Caco-2 (cell line): ENCODE results near the gene SRPRA. TPM values are rescaled to one million over a fixed set of nuclear protein-coding genes. Genes with fewer than 3 reads are reported as not detected.

ENCODE experiments used
- BruUV-seq: library from RNA; stranded (reverse); fragments of 400-500 nt; replicated peaks from 2 replicates; lab custom pipeline; 2021; lab: Mats Ljungman, UMichigan
- CTCF ChIA-PET: fragments of 300-600 bp; sonication (Branson Sonifier 250); formaldehyde crosslinking; loops from one replicate; lab custom pipeline; 2022; ENCODE audit warnings: antibody characterized with exemption; lab: Charles Lee
- POLR2A ChIA-PET: fragments of 300-600 bp; sonication (Branson Sonifier 250); formaldehyde crosslinking; loops from one replicate; lab custom pipeline; 2022; ENCODE audit warnings: antibody characterized with exemption; lab: Charles Lee
- DNase-seq, 2 experiments: peaks; one replicate each; pipeline versions ENCODE4 v3.0.0 to v3.0.0-alpha.2; 2020 to 2022
- H3K27me3 ChIP-seq: replicated peaks from 2 replicates; pipeline ENCODE4 v1.6.0; 2011; ENCODE audit warnings: low read length; ENCODE audit not compliant: control insufficient read depth, insufficient read depth
- H3K36me3 ChIP-seq: 2 replicates; pipeline ENCODE4 v1.5.1; 2011; ENCODE audit warnings: low read length; ENCODE audit not compliant: control insufficient read depth, insufficient read depth
- H3K4me1 ChIP-seq: fragments of 250-450 bp; sonication (Bioruptor Pico); 2 replicates; pipeline ENCODE4 v1.5.1; 2020; ENCODE audit warnings: mild to moderate bottlenecking
- H3K4me3 ChIP-seq: 2 replicates; pipeline ENCODE4 v1.5.1; 2011; ENCODE audit warnings: low read depth, mild to moderate bottlenecking, control low read depth, low read length
- H3K9me3 ChIP-seq: fragments of 250-450 bp; sonication (Bioruptor Pico); 2 replicates; pipeline ENCODE4 v1.5.1; 2020; ENCODE audit warnings: mild to moderate bottlenecking, moderate library complexity
- H3K27ac Mint-ChIP-seq: one replicate; pipeline ENCODE4 v1.8.0; 2022; ENCODE audit warnings: mixed read lengths; ENCODE audit not compliant: unreplicated experiment
- H3K27me3 Mint-ChIP-seq: one replicate; pipeline ENCODE4 v1.8.0; 2022; ENCODE audit warnings: mixed read lengths; ENCODE audit not compliant: insufficient read depth, unreplicated experiment
- H3K36me3 Mint-ChIP-seq: one replicate; pipeline ENCODE4 v1.8.0; 2022; ENCODE audit warnings: mild to moderate bottlenecking, mixed read lengths; ENCODE audit not compliant: insufficient read depth, unreplicated experiment
- H3K4me1 Mint-ChIP-seq: one replicate; pipeline ENCODE4 v1.8.0; 2022; ENCODE audit warnings: low read depth, mixed read lengths; ENCODE audit not compliant: unreplicated experiment
- H3K4me3 Mint-ChIP-seq: one replicate; pipeline ENCODE4 v1.8.0; 2022; ENCODE audit warnings: mild to moderate bottlenecking, moderate library complexity, mixed read lengths; ENCODE audit not compliant: unreplicated experiment
- H3K9me3 Mint-ChIP-seq: one replicate; pipeline ENCODE4 v1.8.0; 2022; ENCODE audit warnings: mixed read lengths; ENCODE audit not compliant: unreplicated experiment
- intact Hi-C: fragments of 100-400 bp; cut with micrococcal nuclease; formaldehyde crosslinking; loops from one replicate; pipeline ENCODE4 v1.10.0; 2022; ENCODE audit not compliant: unreplicated experiment
- total RNA-seq: library from RNA; stranded (reverse); gene quantifications from 2 replicates; pipeline ENCODE4 v1.2.3, GENCODE V29; 2022
- TF ChIP-seq, protein P1 (sequence below), 2 experiments: fragments of 200-600 bp in 1 of 2; IDR thresholded peaks; 1 replicate in 1 of 2; 2 replicates in 1 of 2; pipeline versions ENCODE4 v1.5.1 to v1.8.0; 2011 to 2022; ENCODE audit warnings: antibody characterized with exemption in 1 of 2, control low read depth in 1 of 2, inconsistent platforms in 1 of 2, low read depth in 1 of 2, low read length in 1 of 2, mild to moderate bottlenecking in 1 of 2, moderate library complexity in 1 of 2; ENCODE audit not compliant: insufficient read depth in 1 of 2, severe bottlenecking in 1 of 2, unreplicated experiment in 1 of 2

SRPRA gene
- total RNA-seq, 1 experiment from 2014 or later = 191 TPM

DNA sequence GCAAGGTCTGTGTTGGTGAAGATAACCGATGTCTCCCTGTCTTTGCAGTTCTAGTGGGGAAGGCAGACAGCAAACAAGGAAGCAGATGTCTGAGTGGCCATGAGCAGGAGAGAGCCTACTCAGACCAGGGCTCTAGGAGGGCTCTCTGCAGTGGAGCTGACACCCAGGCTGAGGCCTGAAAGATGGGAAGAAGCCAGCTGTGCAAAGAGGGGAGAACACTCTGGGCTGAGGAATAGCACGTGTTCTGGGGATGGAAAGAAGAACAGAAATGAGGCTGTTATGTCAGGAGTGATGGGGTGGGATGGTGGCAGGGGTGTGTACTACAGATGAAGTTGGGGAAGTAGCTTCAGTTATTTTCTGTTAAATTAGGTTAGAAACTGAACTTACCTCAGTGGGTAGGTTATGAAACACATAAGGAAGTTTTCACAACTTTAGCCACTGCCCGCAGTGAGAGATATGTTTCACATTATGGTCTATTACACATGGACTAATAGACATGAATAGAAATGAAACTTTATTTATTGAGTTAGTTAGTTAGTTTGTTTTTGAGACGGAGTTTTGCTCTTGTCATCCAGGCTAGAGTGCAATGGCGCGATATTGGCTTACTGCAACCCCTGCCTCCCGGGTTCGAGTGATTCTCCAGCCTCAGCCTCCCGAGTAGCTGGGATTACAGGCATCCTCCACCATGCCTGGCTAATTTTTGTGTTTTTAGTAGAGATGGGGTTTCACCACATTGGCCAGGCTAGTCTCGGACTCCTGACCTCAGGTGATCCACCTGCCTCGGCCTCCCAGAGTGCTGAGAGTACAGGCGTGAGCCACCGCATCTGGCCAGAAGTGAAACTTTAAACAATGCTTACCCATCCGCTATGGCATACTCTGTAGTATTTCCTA, 43.0 kb upstream of the SRPRA start:
- no peak overlapping the region for H3K27ac Mint-ChIP-seq
- H3K9me3 Mint-ChIP-seq = no peaks in the 10 kb centered on the region
- H3K9me3 ChIP-seq = no peaks in the 10 kb centered on the region
- BruUV-seq = no TSS peak
- no peaks in the 10 kb centered on the region for H3K36me3 ChIP-seq
- H3K4me3 ChIP-seq = no peak overlapping the region
- peaks cover 4% of the 10 kb centered on the region for H3K36me3 Mint-ChIP-seq
- intact Hi-C loops = loop anchor here (2.0 to 10.0 kb wide), 3 partner anchors 43 to 293 kb away; partner anchors contain the start of gene ST3GAL4
- no peaks in the 10 kb centered on the region for H3K27me3 ChIP-seq
- TF ChIP-seq, protein P1, sequence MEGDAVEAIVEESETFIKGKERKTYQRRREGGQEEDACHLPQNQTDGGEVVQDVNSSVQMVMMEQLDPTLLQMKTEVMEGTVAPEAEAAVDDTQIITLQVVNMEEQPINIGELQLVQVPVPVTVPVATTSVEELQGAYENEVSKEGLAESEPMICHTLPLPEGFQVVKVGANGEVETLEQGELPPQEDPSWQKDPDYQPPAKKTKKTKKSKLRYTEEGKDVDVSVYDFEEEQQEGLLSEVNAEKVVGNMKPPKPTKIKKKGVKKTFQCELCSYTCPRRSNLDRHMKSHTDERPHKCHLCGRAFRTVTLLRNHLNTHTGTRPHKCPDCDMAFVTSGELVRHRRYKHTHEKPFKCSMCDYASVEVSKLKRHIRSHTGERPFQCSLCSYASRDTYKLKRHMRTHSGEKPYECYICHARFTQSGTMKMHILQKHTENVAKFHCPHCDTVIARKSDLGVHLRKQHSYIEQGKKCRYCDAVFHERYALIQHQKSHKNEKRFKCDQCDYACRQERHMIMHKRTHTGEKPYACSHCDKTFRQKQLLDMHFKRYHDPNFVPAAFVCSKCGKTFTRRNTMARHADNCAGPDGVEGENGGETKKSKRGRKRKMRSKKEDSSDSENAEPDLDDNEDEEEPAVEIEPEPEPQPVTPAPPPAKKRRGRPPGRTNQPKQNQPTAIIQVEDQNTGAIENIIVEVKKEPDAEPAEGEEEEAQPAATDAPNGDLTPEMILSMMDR (IDR thresholded peaks at IDR 0.05; ENCODE audit: insufficient read depth in 1 of 2, low read depth in 1 of 2, low read length in 1 of 2, severe bottlenecking in 1 of 2, unreplicated experiment in 1 of 2) = no peak
- 0 out of 2 replicates have a peak, but pooled peaks cover 6% of the 10 kb centered on the region for H3K4me1 ChIP-seq
- H3K27me3 Mint-ChIP-seq = no peaks in the 10 kb centered on the region
- POLR2A ChIA-PET = interaction anchor here (0.6 kb wide), 1 partner anchor 48 kb away, joined by 3 read pairs; no protein-coding TSS in a partner anchor
- CTCF ChIA-PET = interaction anchor here (0.8 to 2.7 kb wide), 7 partner anchors 11 to 168 kb away, joined by 3 to 68 read pairs (median 4); partner anchors contain the start of gene ST3GAL4
- peaks cover 6% of the 10 kb centered on the region for H3K4me1 Mint-ChIP-seq
- no peak for DNase-seq
- no peak overlapping the region for H3K4me3 Mint-ChIP-seq

DNA sequence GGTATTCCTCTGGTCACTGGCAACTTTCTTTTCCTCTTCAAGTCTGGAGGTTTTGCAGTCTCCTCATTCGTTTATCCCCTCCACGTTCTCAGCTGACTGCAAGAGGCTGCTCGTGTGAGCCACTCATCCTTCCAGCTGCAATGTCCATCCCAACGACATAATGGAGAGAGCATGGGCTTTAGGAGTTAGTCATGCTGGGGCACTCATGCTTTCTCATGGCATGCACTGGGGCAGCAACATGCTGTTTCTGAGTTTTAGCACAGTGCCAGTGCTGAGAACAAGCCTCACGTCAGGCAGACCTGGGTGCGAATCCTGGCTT, 42.3 kb upstream of the SRPRA start:
- DNase-seq = no peak
- Mint-ChIP-seq H3K36me3 (peaks cover 4% of the 10 kb centered on the region), H3K4me1 (peaks cover 1% of the 10 kb centered on the region), H3K4me3 (no peak overlapping the region), H3K27ac (no peak overlapping the region), H3K27me3 (no peaks in the 10 kb centered on the region), H3K9me3 (no peaks in the 10 kb centered on the region)
- TF ChIP-seq, protein P1 (IDR thresholded peaks at IDR 0.05; ENCODE audit: insufficient read depth in 1 of 2, low read depth in 1 of 2, low read length in 1 of 2, severe bottlenecking in 1 of 2, unreplicated experiment in 1 of 2) = no peak
- CTCF ChIA-PET = interaction anchor here (0.6 to 2.7 kb wide), 17 partner anchors 10 to 174 kb away, joined by 3 to 68 read pairs (median 3); partner anchors contain the start of gene ST3GAL4
- H3K4me3 ChIP-seq = no peak overlapping the region
- H3K4me1 ChIP-seq = 0 out of 2 replicates have a peak, but pooled peaks cover 6% of the 10 kb centered on the region
- no peaks in the 10 kb centered on the region for H3K27me3 ChIP-seq
- POLR2A ChIA-PET = interaction anchor here (0.6 kb wide), 1 partner anchor 49 kb away, joined by 3 read pairs; no protein-coding TSS in a partner anchor
- intact Hi-C loops = loop anchor here (1.0 to 10.0 kb wide), 6 partner anchors 44 to 294 kb away; partner anchors contain the start of gene ST3GAL4
- no peaks in the 10 kb centered on the region for H3K36me3 ChIP-seq
- BruUV-seq = no TSS peak
- H3K9me3 ChIP-seq = no peaks in the 10 kb centered on the region
